Prostate gland (tissue), 2 donors: Measurements from ENCODE around the gene CALCA. TPM values are rescaled to one million over a fixed set of nuclear protein-coding genes. Genes with fewer than 3 reads are reported as not detected.

Experiments used
- DNase-seq: peaks from one replicate; pipeline ENCODE4 v3.0.0-alpha.2; 2019; ENCODE audit warnings: low spot score
- H3K27ac ChIP-seq, 2 donors: fragments of 200-600 bp; sonication (generic); 2 replicates each; pipeline ENCODE4 v1.5.1; 2017 to 2019
- H3K27me3 ChIP-seq: fragments of 200-600 bp; sonication (generic); replicated peaks from 2 replicates; pipeline ENCODE4 v1.5.1; 2019; ENCODE audit not compliant: insufficient read depth
- H3K36me3 ChIP-seq, 2 donors: fragments of 200-600 bp; sonication (generic); 1 replicate in 1 of 2; 2 replicates in 1 of 2; pipeline versions ENCODE4 v1.5.1 to v1.8.1; 2017 to 2019
- H3K4me1 ChIP-seq: fragments of 200-600 bp; sonication (generic); replicated peaks from 2 replicates; pipeline ENCODE4 v1.5.1; 2019
- H3K4me3 ChIP-seq, 2 donors: fragments of 200-600 bp; sonication (generic); 2 replicates each; pipeline ENCODE4 v1.5.1; 2017 to 2019
- H3K9me3 ChIP-seq: fragments of 200-600 bp; sonication (generic); 2 replicates; pipeline ENCODE4 v1.5.1; 2017
- POLR2A ChIP-seq: fragments of 450-650 bp; IDR thresholded peaks from one replicate; pipeline ENCODE4 v1.6.1; 2016; ENCODE audit warnings: antibody characterized with exemption, mild to moderate bottlenecking
- POLR2AphosphoS5 ChIP-seq: sonication (generic); formaldehyde crosslinking; IDR thresholded peaks from one replicate; pipeline ENCODE4 v1.6.1; 2017; ENCODE audit warnings: antibody characterized with exemption
- WGBS: methylation state at CpG from one replicate; pipeline ENCODE4 v1.1.5; 2018; 5-methylcytosine and 5-hydroxymethylcytosine counted together
- intact Hi-C: fragments of 100-400 bp; cut with DNase I; formaldehyde crosslinking; loops from one replicate; pipeline ENCODE4 v1.14.2; 2022
- total RNA-seq, 2 donors: library from RNA; depleted of rRNA; stranded (reverse); fragments of >200 nt; gene quantifications; one replicate each; pipeline ENCODE4 v1.1.0, GENCODE V29; 2016
- TF ChIP-seq, protein P1 (sequence below), 4 experiments: fragments of 200-600 bp in 2 of 4; fragments of 450-650 bp in 2 of 4; sonication (generic) in 2 of 4; IDR thresholded peaks; 1 replicate in 3 of 4; 2 replicates in 1 of 4; pipeline ENCODE4 v1.5.1; 2016 to 2019; ENCODE audit warnings: antibody characterized with exemption in 4 of 4, mild to moderate bottlenecking in 2 of 4, moderate library complexity in 2 of 4

CALCA gene
- total RNA-seq, 2 donors from 2014 or later = 4.1 TPM; not detected in 1

- H3K9me3 ChIP-seq = no peaks in the 10 kb centered on the region
- intact Hi-C loops = no loop called here
- H3K36me3 ChIP-seq = no peaks in the 10 kb centered on the region
- peaks cover 13% of the 10 kb centered on the region for H3K27me3 ChIP-seq
- no peak overlapping the region for H3K27ac ChIP-seq
- no peak for DNase-seq
- TF ChIP-seq POLR2AphosphoS5 = no peak
- no peak for TF ChIP-seq POLR2A
- TF ChIP-seq, protein P1, sequence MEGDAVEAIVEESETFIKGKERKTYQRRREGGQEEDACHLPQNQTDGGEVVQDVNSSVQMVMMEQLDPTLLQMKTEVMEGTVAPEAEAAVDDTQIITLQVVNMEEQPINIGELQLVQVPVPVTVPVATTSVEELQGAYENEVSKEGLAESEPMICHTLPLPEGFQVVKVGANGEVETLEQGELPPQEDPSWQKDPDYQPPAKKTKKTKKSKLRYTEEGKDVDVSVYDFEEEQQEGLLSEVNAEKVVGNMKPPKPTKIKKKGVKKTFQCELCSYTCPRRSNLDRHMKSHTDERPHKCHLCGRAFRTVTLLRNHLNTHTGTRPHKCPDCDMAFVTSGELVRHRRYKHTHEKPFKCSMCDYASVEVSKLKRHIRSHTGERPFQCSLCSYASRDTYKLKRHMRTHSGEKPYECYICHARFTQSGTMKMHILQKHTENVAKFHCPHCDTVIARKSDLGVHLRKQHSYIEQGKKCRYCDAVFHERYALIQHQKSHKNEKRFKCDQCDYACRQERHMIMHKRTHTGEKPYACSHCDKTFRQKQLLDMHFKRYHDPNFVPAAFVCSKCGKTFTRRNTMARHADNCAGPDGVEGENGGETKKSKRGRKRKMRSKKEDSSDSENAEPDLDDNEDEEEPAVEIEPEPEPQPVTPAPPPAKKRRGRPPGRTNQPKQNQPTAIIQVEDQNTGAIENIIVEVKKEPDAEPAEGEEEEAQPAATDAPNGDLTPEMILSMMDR (IDR thresholded peaks at IDR 0.05) = no peak
- peaks cover 7% of the 10 kb centered on the region for H3K4me1 ChIP-seq
- H3K4me3 ChIP-seq = no peak overlapping the region
- 8% methylated on average over 12 of the region's 12 CpGs for WGBS
These were observed 3.1 kb upstream of the CALCA start for GRCh38 chr11:14975252-14975587.

DNA sequence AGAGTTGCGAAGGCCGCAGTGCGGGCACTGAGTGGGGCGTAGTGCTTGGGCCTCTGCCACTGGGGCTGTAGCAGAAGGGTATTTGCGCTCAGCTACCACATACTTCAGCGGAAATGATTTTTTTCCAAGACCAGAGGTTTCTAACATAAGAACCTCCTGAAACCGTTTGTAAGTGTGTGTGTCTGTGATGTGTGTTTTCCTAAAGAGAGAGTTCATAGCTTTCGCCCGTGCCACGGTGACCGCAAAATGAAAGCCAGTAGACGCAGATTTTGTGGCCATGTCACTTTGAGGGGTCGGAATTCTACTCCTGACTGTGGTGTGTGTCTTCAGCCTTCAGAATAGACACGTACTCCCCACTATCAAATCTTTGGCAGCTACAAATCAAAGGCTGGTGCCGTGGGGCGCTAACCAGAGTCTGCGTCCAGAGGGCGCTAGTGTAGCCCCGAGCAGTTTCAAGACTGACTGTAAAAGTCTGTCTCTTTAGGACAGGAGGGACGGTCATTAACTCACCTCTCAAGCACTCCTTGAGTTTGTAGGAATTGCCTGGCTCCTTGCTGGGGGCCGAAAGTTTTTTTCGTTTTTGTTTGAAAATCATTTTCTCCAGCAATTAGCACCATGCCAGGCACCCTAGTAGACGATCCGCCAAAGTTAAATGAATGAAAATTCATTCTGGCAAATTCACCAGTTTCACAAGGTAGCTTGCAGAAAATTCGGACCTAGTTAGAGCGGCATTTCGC, 2.5 kb upstream of the CALCA start:
- H3K36me3 ChIP-seq = no peaks in the 10 kb centered on the region
- WGBS = 7% methylated on average over 27 of the region's 27 CpGs
- H3K4me1 ChIP-seq = peaks cover 7% of the 10 kb centered on the region
- TF ChIP-seq POLR2AphosphoS5 = no peak
- TF ChIP-seq, protein P1 (IDR thresholded peaks at IDR 0.05) = no peak
- no peak for TF ChIP-seq POLR2A
- intact Hi-C loops = no loop called here
- H3K9me3 ChIP-seq = no peaks in the 10 kb centered on the region
- DNase-seq = no peak
- H3K27ac ChIP-seq = no peak overlapping the region
- peaks cover 17% of the 10 kb centered on the region for H3K27me3 ChIP-seq
- no peak overlapping the region for H3K4me3 ChIP-seq

GRCh38 chr11:14973621-14974514, 1.7 kb upstream of the CALCA start:
- 3% methylated on average over 64 of the region's 64 CpGs for WGBS
- Histone ChIP-seq H3K9me3 (no peaks in the 10 kb centered on the region), H3K27me3 (peaks cover 17% of the 10 kb centered on the region), H3K36me3 (no peaks in the 10 kb centered on the region), H3K27ac (no peak overlapping the region), H3K4me1 (peaks cover 7% of the 10 kb centered on the region), H3K4me3 (no peak overlapping the region)
- intact Hi-C loops = no loop called here
- no peak for DNase-seq
- TF ChIP-seq, protein P1 (IDR thresholded peaks at IDR 0.05) = no peak
- TF ChIP-seq POLR2AphosphoS5 (no peak), POLR2A (no peak)

DNA sequence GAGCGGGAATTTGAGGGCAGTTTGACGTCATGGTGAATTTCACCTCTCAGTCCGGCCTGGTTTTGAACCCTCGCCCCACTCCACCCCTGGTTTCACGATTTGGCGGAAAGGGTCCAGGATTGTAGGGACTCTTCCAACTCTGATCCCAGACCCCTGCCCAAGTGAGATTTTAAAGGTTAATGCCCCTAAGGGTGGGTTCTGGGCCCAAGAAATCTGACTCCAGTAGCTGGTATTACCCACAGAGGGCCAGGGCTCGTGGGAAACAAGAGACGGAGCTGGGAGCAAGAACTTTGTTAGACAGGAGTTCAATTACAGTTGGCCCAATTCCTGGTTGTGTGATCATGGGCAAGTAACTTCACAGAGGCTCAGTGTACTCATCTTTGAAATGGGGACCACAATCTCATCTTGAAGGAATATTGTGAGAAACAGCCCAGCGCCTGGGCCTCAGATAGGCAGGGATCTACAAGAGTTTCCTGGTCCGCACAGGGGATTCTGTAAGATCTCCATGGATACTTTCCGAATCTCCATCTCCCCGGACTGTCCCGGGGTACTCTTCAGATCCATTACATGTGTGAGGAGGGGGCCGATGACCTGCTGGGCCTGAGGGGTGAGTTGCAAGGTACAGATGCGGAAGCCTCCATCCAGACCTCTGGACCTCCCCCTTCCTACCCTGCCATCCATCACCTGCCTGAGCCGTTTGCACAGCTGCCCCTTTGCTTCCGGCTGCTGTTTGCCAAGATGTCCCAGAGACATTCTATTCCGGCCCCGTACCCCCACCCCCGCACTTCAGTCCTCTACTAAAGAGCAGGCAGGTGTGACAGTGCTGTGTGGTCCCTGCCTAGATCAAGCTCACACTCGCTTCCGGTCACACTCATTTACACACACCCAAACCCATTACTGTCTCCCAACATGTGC, 687 bp upstream of the CALCA start:
- Histone ChIP-seq H3K4me1 (peaks cover 7% of the 10 kb centered on the region), H3K36me3 (no peaks in the 10 kb centered on the region), H3K27ac (no peak overlapping the region), H3K27me3 (peaks cover 21% of the 10 kb centered on the region), H3K4me3 (no peak overlapping the region), H3K9me3 (no peaks in the 10 kb centered on the region)
- intact Hi-C loops = no loop called here
- no peak for DNase-seq
- no peak for TF ChIP-seq POLR2AphosphoS5
- TF ChIP-seq POLR2A = no peak
- TF ChIP-seq, protein P1 (IDR thresholded peaks at IDR 0.05) = no peak
- 12% methylated on average over 22 of the region's 22 CpGs for WGBS
